Hepatic stellate cell (primary cell): ENCODE results near the gene NUTF2.
"Not testable (repeated sequence)": the region's sequence is repeated elsewhere in the genome, so short reads cannot be mapped to it uniquely, and the experiment has no call there.

Experiments used
- DNase-seq: peaks from one replicate; pipeline ENCODE4 v3.0.0; 2011; ENCODE audit warnings: low spot score

NUTF2 gene

GRCh38 chr16:67864044-67864443, 17.3 kb downstream of the NUTF2 start:
- not testable (repeated sequence) for DNase-seq

- DNase-seq = no peak
Measured at GRCh38 chr16:67864594-67864993, 17.9 kb downstream of the NUTF2 start.

DNA sequence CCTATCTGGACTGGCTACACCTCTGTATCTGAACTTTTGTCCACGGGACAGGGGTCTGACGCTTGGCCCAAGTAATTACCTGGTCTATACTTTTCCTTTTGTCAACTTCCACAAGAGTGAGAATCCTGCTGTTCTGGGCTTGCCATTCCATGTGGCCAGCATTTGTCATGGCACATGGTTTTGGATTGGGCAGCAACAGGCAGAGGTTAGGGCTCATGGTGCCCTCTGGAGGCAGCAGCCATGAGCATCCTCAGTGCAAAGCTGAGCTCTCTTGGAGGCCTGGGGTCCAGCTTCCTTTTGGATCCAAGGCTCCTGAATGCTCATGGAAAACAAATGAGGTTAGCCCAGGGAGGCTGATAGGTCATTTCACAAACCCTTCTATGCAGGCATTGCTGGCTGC, 18.6 kb downstream of the NUTF2 start:
- DNase-seq = peak; percentile 55

DNA sequence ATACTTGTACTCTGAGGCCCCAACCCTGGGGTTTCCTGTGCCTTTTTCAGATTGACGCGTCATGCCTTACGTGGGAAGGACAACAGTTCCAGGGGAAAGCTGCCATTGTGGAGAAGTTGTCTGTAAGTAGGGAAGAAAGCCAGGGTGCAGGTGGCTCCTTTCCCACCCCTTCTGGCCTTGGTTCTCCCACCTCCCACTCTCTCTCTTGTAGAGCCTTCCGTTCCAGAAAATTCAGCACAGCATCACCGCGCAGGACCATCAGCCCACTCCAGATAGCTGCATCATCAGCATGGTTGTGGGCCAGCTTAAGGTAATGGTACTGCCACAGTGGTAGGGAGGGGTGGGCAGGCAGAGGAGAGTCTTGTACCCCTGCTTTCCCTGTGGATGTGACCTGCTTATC, 21.6 kb downstream of the NUTF2 start:
- DNase-seq = no peak

GRCh38 chr16:67869653-67870052, 22.9 kb downstream of the NUTF2 start:
- no peak for DNase-seq

DNA sequence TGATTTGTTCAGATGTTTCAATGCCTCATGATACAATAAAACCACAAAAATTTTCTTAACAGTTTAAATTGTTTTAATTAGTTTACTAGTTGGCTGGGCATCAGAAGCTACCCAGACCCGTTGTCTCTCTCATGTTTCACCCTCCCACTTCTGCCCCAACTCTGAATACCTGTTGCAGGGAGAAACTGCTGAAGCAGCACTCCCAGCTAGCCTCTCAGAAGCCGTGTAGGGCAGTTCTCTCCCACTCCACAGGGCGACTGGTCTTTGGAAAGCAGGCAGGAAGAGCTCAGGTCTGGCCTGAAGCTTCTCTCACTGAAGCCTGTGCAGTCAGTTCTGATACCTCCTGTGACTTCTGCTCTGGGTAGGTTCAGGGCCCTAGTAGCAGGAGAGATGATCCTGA, 24.5 kb downstream of the NUTF2 start:
- no peak for DNase-seq

DNA sequence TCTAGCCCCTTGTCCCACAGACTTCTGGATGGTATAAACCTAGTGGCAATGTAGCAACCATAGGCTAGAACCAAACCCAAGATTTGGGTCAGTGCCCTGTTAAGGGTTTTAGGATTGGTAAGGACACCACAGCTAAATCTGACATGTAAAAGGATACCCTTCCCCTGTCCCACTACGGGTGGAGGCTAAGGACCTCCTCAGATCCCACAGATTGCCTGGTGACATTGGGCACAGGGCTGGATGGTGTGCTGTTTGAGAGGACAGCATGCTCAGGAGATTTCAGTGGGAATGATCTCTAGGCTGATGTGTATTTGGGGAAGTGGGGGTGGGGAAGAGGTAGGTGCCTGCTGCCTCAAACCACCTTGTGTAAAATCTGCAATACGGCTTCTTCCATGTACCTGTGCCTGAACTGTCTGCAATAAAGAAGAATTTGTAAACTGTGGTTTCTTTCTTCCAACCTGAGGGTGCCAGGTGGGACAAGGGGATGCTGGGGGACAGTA, 25.4 kb downstream of the NUTF2 start:
- DNase-seq = no peak

DNA sequence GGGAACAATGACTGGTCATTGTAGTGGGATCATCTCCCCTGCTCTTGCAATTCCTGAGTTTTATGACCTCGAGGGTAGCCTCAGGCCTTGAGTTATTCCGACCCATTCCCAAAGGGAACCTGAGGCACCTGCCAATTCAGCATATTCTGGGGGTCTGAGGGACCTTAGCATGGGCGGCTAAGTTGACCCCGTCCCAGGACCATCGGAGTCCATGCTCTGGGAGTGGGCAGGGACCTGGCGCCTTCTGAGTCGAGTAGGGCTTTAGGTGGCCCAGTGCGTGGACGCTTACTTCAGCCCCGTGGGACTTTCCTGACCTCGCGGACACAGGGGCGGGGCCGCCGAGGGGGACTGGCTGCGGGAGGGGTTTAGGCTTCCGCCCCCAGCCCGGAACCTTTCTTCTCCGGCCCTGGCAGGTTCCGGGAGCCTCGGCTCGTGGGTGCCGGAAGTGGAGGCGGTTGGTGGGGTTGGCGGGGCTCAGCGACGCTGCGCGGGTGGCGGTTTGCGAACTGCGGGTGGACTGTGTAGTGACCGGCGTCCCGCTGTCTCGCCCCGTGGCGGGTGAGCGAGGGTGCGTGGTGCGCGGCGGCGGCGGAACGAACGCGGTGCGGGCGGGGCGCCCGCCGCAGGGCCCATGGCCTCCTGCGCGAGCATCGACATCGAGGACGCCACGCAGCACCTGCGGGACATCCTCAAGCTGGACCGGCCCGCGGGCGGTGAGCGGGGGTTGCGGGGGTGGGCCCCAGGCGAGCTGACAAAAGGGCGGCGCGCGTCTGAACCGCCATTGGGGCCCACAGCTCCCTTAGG, 26.1 kb downstream of the NUTF2 start, which contains the start of gene EDC4:
Gene EDC4, plus strand, starts transcription at position 422 of the 804 bp plus-strand sequence. Its CDS starts 210 bp downstream, at position 632.
- DNase-seq = peak; percentile 92

- no peak for DNase-seq
Measured at GRCh38 chr16:67873435-67874370, 27.0 kb downstream of the NUTF2 start.

- no peak for DNase-seq
Measured at GRCh38 chr16:67874372-67874771, 27.6 kb downstream of the NUTF2 start.

GRCh38 chr16:67877064-67877463, 30.3 kb downstream of the NUTF2 start:
- DNase-seq = no peak

DNA sequence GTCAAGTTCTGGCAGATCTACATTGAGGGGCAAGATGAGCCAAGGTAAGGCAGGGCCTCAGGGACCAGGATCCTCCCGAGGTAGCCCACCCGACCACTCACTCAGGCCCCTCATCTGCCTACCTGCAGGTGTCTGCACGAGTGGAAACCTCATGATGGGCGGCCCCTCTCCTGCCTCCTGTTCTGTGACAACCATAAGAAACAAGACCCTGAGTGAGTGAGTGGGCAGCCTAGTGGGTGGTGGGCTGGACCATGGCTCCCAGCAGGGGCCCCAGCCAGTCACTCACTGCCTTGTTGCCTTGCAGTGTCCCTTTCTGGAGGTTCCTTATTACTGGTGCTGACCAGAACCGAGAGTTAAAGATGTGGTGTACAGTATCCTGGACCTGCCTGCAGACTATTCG, 31.5 kb downstream of the NUTF2 start:
- DNase-seq = no peak

DNA sequence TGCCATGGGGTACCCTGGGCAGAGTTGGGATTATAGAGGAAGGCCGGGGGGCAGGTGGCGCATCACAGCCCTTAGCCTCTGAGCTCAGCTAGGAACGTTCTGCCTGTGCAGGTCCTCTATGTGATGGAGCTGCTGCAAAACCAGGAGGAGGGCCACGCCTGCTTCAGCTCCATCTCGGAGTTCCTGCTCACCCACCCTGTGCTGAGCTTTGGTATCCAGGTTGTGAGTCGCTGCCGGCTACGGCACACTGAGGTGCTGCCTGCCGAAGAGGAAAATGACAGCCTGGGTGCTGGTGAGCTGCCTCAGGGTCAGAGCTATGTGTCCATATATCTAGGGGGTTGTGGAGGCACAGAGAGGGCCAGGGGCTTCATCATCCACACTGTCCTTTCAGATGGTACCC, 32.1 kb downstream of the NUTF2 start:
- no peak for DNase-seq

DNA sequence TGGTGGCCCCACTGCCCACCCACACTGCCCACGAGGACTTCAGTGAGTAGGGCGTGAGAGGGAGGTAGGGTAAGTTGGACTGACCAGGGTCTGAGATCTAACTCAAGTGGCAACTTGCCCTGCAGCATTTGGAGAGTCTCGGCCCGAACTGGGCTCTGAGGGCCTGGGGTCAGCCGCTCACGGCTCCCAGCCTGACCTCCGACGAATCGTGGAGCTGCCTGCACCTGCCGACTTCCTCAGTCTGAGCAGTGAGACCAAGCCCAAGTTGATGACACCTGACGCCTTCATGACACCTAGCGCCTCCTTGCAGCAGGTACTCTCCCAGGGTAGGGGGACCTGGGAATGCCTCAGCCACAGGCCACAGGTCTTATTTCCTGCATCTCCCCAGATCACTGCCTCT, 32.7 kb downstream of the NUTF2 start:
- DNase-seq = no peak

GRCh38 chr16:67879936-67880335, 33.2 kb downstream of the NUTF2 start:
- no peak for DNase-seq

DNA sequence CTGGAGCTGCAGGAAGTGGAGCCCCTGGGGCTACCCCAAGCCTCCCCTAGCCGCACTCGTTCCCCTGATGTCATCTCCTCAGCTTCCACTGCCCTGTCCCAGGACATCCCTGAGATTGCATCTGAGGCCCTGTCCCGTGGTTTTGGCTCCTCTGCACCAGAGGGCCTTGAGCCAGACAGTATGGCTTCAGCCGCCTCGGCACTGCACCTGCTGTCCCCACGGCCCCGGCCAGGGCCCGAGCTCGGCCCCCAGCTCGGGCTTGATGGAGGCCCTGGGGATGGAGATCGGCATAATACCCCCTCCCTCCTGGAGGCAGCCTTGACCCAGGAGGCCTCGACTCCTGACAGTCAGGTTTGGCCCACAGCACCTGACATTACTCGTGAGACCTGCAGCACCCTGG, 33.9 kb downstream of the NUTF2 start:
- DNase-seq = no peak

- DNase-seq = no peak
Measured at GRCh38 chr16:67881621-67882161, 35.0 kb downstream of the NUTF2 start.

DNA sequence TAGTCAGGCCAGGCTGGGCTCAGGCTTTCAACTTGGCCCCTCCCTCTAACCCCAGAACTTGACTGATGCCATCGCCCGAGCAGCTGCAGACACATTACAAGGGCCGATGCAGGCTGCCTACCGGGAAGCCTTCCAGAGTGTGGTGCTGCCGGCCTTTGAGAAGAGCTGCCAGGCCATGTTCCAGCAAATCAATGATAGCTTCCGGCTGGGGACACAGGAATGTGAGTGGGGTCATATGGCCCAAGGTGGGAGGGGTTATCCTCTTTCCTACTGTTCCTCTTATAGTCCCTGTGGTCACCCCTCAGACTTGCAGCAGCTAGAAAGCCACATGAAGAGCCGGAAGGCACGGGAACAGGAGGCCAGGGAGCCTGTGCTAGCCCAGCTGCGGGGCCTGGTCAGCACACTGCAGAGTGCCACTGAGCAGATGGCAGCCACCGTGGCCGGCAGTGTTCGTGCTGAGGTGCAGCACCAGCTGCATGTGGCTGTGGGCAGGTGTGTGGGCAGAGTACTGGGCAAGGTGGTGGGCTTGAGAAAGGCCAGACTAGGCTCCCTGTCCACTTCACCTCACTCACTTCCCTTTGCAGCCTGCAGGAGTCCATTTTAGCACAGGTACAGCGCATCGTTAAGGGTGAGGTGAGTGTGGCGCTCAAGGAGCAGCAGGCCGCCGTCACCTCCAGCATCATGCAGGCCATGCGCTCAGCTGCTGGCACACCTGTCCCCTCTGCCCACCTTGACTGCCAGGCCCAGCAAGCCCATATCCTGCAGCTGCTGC, 35.8 kb downstream of the NUTF2 start:
- DNase-seq = no peak

- DNase-seq = no peak
Measured at GRCh38 chr16:67883146-67883871, 36.6 kb downstream of the NUTF2 start.

GRCh38 chr16:67883872-67884261, 37.1 kb downstream of the NUTF2 start:
- peak; percentile 89 for DNase-seq

GRCh38 chr16:67884684-67885083, 38.0 kb downstream of the NUTF2 start, which contains the start of gene NRN1L:
TSS of gene NRN1L (plus strand) at chr16:67884885. CDS start at chr16:67884904, 19 bp downstream.
- DNase-seq = peak; percentile 95
